Activated CD4-positive, alpha-beta T cell treated with anti-CD3 and anti-CD28 coated beads, Interleukin-2, Interleukin-6, amounts not matched to agents 100 ng/mL and 50 ng/mL, durations not matched to agents 16 hours and 8 hours (primary cell): Measurements from ENCODE around the gene TMEM273.

Experiments
- DNase-seq: peaks from one replicate; pipeline ENCODE4 v3.0.0-alpha.2; 2020

TMEM273 gene

DNA sequence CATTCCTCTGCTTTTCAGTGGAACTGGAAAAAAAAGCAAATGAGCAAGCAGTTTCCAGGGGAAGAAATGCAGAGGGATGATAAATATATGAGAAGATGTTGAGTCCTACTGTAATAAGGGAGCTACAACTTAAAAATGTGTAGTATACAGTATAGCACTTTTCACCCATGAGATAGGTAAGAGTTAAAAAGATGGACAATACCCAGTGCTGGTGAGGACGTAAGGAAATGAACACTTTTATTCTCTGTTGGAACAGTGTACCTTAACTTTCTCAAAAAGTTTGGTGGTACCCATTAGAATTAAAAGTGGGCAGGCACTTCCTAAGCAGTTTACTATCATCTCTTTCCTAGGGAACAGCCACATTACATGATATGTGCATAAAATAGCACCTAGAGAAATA lies 51.7 kb downstream of the TMEM273 start:
- DNase-seq = no peak

DNA sequence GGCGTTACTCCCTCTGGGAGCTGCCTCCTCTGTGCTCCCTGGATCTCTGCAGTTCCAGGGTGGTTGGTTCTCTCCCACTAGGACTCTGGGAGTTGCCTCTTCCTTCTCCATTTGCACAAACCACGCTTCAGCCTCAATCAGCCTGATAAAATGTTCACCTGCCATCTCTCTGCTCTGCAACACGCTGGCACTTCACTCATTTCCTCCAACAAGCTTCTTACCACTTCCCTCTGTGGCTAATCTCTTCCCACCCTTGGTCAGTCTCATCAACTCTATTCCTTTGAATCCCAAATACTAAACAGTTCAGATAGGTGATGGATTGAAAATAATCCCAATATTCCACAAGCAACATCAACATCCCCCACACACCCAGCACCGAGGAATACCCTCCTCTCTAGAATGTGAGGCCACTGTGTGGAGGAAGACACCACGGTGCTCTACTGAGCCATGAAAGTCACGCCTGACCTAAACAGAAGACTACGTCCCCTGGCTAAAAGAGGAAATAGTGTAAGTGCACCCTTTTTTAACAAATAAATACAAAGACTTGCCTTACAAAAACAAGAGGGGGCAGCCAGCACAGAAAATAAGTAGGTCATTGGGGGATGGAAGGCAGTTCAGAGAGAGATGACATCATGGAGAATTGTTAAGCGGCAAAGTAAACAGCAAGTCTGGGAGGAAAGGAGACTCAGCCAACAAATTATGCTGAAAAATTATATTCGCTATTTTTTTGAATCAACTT lies 52.4 kb downstream of the TMEM273 start:
- no peak for DNase-seq

DNA sequence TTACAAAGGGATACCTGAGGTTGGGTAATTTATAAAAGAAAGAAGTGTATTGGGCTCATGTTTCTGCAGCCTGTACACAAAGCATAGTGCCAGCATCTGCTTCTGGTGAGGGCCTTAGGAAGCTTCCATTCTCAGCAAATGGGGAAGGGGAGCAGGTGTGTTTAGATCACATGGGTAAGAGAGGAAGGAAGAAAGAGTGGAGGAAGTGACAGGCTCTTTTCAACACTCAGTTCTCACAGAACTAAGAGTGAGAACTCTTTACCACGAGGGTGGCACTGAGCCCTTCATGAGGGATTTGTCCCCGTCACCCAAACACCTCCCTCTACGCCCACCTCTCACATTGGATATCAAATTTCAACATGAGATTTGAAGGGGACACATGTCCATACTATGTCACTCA lies 53.9 kb downstream of the TMEM273 start:
- DNase-seq = no peak

DNA sequence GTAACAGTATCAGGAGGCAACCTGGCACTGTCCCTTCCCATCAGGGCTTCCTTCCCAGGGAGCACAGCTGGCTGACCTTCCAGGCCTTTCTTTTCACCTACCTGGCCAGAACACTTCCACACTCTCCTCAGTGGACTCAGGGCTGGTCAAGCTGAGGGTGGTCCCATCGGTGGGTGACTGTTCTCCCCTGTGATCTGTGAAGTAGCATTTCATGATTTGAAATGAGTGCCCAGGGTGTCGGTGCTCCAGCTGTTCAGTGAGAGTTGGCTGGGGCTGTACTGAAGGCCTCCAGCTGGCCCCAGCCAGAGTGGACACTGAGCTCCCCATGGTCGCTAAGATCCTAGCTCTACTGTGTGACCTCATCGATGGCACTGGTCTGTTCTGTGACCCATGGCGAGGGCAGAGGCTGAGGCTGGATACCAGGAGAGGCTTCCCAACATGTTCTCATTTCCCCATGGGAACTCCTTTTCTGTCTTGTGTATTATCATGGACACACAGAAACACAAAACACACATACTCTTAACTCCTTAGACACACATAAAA lies 54.4 kb downstream of the TMEM273 start, which contains the start of gene FAM170B:
Gene FAM170B, minus strand, starts transcription at position 316 of the 543 bp plus-strand sequence. Its CDS starts 103 bp downstream, at position 213.
- no peak for DNase-seq

DNA sequence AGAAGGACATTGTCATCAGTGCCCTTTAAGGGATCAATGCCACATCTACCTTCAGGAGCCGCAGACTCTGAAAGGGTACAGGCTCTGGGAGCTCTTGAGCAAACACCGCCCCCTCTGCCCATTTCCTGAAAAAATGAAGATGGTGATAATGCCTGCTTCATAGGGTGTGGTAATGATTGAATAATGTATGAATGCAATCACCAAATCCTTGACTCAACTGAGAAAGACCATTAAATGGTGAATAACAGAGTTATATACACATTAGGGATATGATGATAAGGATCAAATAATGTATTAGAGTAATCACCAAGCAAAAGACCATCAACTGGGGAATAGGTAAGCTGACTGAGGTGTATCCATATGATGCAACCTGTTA lies 55.8 kb downstream of the TMEM273 start:
- no peak for DNase-seq

DNA sequence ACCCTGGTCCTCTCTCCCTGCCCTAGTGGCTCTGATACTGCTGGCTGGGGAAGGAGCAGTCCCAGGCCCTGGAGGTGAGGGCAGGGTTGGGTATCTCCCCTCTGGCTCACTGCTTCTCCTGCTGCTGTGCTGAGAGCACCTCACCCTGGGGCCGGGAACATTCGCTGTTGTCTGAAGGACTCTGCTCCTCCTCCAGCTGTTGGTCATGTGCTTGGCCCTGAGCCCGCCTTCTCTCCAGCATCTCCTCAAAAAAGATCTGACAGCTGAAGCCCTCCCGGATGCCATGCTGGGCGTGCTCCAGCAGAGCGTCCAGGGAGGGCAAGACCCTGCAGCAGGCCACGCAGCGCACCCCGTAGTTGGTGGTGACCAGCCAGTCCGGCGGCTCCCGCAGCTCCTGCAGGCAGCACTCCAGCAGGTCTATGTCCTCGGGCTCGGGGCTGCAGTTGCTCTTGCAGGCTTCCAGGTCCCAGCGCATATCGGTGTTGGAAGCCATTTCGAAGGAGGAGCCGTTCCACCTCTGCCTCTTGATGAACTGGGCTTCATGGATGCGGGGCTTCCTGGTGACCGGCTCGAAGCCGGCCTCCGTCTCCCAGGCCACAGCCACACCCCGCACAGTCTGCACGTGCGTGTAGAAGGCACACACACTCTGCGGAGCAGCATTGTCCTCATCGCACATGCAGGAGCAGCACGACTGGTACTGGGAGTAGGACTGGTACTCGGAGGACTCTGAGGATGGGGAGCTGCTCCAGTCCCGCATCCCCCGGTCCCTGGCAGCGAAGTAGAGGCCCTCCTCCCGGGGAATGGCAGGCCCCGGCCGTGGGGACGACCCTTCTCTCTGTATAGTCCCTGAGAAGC lies 56.5 kb downstream of the TMEM273 start:
- no peak for DNase-seq

DNA sequence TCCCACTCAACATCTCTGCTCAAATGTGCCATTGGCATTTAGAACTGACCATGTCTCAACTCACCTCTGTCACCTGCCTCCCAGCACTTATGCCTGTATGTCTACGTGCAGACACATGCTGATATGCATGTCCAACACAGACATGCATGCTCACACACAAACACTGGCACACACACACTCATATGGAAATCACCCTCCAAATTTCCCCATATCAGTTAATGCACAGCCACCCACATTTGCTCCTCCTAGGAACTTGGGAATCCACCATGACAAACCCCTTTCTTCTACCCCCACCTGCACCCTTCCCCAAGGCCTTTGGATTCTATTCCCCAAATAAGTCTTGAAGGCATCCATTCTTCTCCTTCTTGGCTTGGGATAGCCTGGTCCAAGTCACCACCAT lies 58.8 kb downstream of the TMEM273 start:
- no peak for DNase-seq

DNA sequence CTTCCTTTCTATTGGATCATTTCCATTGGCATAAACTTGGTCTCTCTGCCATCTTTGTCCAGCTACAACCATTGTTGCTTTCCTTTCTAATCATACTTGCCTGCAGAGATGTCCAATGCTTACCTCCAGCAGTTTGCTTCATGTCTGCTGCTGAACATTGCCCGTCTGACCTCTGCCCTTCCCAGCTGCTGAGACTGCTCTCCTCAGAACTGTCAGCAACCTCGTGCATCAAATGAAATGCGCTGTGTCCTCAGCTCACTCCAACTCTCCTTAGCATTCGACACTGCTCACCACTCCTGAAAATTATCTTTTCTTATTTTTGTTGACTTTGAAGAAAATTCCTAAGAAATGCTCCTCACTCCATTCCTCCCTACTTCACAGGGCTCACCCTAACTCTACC lies 59.3 kb downstream of the TMEM273 start:
- no peak for DNase-seq

DNA sequence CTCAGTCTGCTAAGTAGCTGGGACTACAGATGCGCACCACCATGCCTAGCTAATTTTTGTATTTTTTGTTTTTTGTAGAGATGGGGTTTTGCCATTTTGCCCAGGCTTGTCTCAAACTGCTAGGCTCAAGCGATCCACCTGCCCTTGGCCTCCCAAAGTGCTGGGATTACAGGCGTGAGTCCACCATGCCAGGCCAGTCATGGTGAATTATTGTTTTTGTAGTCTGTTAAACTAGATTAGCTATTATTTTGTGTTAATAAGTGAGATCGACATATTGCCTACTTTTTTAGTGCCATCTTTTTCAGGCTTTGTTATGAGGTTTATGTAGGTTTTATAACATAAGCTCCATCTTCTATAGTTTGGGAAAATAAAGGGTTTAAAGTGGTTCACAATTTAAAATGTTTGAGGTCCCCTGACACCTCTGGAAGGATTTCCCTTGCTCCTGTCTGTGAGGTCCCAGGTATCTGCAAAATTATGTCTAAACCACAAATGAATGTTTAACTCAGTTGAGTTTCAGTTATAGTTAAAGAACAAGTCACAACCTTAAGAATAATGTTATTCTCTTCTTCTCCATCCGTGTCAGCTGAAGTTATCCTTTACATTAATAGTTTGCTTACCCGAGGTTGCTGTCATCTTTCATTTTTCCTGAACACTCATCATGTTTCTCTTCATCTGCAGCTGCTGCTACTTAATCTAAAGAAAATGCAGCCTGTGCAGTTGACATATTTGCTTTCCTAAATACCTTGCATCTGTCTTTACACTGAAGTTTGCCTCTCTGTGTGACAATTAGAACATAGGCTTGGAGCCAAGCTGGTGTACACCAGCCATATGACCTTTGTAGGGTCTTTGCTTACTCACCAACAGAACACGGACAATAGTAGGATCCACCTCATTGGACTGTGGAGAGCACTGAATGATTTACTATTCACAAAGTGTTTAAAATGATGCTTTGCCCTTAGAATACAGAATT lies 63.9 kb downstream of the TMEM273 start:
- DNase-seq = no peak

DNA sequence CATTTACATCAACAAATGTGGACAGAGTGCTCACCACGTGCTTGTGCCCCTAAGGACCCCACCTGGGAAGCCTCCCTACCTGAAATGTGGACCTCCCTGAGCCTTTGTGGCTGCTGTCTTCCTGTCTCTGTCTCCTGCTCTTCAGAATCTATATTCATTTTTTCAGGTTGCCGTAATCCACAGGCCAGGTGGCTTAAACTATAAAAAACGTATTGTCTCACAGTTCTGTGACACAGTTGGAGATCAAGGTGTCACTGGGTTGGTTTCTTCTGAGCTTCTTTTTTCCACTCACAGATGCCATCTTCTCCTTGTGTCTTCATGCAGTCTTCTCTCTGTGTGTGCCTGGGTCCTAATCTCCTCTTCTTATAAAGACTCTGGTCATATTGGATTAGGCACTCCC lies 67.3 kb downstream of the TMEM273 start:
- no peak for DNase-seq

DNA sequence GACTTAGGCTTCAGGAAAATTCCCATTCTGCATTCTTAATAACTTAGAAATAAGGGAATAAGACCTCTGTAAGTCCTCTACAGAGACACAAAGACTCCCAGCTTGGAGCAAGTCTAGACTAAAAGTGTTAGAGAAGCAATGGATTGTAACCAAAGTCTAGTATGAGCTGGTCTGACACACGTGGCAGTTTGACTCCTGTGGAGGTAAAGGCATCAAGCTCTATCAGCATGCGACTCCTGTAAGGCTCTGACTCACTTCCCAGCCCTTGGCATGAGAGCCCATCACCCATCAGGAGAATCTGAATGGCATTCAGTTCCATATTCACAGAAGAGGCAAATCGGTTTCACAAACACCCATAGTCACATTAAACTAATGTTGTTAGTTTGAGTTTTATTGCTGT lies 68.4 kb downstream of the TMEM273 start:
- no peak for DNase-seq

DNA sequence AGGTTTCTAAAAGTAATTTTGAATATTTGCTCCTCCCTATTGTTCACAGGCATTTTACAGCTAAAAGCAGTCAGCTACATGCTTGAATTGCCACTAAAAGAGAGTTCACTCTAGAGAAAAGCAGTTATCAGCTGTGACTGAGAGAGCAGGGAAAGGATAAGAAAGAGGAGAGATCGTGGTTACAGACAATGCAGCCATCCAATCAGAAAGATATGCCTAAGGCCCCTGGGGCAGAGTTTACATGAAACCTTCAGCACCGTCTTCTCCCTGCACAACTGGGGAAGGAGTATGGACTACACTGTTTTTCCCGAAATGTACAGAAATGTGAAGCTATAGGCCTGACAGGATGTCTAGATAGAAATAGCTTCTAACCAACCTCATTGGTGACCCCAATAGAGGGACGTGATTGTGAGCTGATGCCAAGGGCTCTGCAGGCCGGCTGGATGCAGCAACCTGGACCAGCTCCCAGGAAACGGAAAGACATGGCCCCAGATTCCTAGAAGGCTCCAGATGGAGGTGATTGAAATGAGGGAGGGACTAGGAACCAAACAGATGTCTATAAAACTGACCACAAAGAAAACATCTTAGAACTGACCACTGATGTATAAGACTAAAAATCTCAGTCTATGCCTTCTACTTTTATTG lies 69.6 kb downstream of the TMEM273 start:
- no peak for DNase-seq

DNA sequence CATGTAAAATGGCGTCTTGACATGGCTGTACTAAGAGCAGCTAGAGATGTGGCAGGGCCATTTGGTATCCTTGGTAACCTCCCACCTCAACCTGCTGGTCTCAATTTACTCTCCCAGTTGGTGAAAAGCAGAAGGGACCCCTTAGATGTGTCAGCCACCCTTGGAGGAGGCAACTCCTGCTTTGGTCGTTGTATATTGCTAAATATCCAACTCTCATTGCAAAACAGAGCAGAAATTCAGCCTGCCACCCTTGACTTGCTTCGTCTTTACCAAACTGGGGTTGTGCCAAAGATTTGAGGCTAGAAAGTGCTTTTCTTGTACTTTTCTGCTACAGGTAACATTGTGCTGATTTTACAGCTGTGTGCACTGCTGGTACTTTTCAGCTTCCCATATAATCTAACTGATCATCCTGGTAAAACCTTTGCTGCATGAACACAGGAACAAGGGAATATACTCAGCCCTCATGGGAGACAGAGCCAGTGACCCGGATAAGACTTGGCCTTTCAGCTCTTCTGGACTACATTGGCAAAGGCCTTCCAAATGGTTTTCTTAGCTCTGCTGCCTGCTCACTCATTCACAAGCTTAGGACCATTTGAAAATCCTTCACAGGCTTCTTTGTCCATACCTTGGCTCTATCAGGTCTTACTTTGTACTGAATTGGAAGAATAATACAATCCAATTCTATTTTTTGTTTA lies 70.7 kb downstream of the TMEM273 start:
- DNase-seq = no peak

DNA sequence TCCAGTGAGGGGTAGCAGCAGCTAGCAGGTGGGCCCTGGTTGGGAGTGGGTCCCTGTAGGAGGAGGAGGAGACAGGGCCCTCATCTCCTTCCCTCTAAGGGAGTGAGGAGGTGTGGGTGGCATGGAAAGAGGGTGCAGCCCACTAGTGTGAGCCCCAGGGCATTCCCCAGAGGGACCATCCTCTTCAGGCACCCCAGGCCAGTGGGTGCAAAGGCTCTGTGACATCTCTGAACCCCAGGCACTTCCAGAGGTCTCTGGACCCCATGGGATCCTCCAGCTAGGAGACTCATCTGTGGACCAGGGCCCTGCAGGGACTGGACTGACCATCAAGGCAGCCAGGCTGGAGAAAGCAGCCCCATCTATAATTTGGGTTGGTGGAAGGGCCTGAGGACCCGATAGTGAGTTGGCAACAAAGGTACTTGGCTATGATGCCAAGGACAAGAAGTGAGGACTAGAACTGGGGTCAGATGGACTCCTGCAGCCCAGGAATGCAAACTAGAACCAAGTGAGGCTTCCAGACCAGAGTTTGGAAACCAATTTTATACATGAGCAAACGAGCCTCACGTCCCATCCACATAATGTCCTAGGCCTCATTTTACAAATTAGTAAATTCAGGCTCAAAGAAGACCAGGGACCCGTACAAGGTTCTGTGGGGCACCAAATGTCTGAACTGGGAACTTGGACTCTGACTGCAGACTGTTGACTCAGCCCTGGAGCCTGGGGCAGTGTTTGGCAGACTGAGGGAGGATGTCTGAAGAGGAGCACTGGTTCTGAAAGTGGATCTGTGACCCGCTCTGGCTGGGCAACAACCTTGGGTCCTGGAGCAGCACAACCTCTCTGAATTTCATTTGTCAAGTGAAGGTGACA lies 71.4 kb downstream of the TMEM273 start:
- no peak for DNase-seq

DNA sequence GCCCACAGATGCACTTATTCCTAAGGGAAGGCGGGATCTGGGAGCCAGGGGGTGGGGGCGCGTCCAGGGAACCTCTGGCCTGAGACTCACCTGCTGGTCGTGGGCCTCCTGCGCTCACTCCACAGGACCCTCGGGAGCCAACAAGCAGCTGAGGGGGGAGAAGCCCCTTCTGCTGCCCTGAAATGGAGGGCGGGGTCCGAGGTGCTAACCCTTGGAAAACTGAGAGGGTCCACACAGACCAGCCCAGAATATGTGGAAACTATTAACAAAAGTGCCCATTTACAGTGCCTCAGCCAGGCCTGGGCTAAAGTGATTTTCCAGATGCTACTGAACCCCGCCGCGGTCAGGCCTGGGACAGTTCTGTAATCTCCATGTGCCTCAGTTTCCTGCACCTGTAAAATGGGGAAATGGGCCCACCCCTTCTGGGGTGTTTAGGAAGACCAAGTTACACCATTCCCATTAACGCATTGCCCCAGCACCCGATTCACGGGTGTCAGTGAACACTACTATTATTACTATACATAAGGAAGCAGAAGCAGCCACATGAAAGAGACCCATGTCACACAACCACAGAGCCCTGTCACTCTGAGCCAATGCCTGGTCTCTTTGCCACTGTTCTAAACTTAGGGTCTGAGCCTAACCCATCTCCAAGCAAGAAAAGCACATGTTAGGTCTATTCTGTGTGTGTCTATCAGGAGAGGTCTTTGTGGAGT lies 72.2 kb downstream of the TMEM273 start:
- peak; percentile 54 for DNase-seq

DNA sequence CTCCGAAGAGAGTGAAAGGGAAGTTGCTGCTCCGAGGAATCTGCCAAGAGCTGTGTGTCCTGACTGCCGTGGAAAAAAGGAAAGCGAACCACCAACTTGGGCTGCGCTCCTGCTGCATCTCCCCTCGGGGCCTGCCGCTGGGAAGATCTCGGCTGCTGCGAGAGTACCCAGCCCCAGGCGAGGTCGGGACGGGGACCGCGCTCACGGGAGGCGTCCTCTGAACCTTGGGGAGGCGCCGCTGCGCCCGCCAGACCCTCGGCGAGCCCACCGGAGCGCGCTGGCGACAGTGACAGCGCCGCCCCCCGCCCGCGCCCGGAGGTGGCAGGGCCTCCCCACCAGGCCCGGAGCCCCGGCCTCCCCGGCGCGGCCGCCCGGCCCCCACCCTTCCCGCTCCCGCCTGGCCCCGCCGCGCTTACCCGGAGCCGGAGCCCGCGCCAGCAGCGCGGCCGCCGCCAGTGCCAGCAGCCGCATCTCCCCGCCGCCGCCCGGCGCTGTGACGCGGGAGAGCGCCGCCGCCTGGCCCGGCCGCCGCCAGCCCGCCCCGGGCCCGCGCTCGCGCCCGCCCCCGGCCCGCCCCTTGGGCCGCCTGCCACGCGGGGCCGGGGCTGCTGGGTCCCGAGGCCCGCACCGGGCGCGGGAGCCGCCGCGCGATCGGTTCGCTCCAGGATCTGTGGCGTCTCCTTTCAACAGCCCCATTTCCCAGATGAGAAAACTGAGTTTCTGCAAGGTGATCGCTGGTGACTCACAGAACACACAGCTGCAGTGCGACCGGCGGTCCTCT lies 73.0 kb downstream of the TMEM273 start, which contains the start of gene VSTM4:
Gene VSTM4, minus strand, starts transcription at position 508 of the 781 bp plus-strand sequence. Its CDS starts 37 bp downstream, at position 471.
- DNase-seq = peak; percentile 14

DNA sequence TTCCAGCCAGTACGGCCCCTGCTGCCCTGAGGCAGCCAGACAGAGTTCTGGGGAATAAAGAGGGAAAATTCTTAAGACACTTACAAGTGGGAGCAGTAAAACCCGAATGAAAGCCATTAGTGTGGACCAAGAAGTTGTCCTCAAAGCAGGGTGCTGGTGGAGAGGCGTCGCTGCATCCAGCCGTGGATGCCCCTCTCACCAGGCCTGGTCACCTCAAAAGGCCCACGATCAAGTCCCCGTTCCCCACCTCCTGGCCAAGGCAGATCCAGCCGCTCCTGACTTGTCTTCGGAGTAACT lies 73.5 kb downstream of the TMEM273 start:
- no peak for DNase-seq

DNA sequence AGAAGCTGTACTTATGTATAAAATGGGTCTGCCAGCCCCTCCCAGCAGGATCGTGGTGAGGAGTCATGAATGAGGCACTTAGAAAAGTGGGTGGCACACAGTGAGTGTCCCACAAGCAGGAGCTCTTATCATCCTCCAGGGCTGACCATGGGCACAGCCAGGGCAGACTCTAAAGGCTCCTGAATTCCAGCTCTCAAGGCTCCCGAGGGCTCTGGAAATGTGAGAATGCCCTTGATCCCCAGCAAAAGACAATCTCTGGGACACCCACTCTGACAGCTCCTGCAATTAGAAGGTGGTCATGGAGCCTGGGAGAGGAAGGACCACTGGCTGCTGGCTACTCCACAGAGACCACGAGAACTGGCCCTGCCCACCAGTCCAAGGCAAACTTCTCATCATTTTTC lies 74.5 kb downstream of the TMEM273 start:
- no peak for DNase-seq

DNA sequence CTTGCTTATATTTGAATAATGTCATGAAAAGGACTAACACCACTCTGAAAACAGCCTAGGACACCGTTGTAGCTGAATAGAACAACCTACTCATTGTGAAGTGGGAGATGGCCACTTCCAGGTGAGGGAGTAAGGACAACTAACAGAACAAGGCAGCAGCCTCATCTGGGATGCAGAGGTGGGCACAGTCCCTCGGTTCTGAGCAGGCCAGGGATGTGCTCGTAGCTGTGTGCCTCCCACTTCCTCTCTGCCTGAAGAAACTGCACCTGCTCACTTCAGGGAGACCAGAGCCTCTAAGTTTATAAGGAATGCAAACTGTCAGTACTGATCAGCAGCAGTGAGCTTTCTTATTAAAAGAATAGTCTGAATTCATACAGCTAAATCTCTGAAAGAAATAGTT lies 75.3 kb downstream of the TMEM273 start:
- no peak for DNase-seq
